Ascending aorta (tissue), 2 donors: ENCODE data around the gene PATJ. TPM values are rescaled to one million over a fixed set of nuclear protein-coding genes. Genes with fewer than 3 reads are reported as not detected.
A peak's percentile ranks its signal among the peaks of the same experiment; 100 is the strongest.
"Not testable (repeated sequence)": the region's sequence is repeated elsewhere in the genome, so short reads cannot be mapped to it uniquely, and the experiment has no call there.

ENCODE experiments used
- DNase-seq, 2 donors: peaks; one replicate each; pipeline ENCODE4 v3.0.0-alpha.2; 2019; ENCODE audit warnings: low spot score in 2 of 2
- H3K27ac ChIP-seq, 2 donors: fragments of 200-600 bp; sonication (generic); one replicate each; pipeline ENCODE4 v1.5.1; 2016 to 2017; ENCODE audit warnings: mild to moderate bottlenecking in 1 of 2
- H3K27me3 ChIP-seq: fragments of 200-600 bp; sonication (generic); one replicate; pipeline ENCODE4 v1.5.1; 2017
- H3K36me3 ChIP-seq, 2 donors: fragments of 200-600 bp; sonication (generic); one replicate each; pipeline ENCODE4 v1.5.1; 2016
- H3K4me1 ChIP-seq, 2 donors: fragments of 200-600 bp; sonication (generic); one replicate each; pipeline ENCODE4 v1.5.1; 2016 to 2017; ENCODE audit warnings: mild to moderate bottlenecking in 1 of 2
- H3K4me3 ChIP-seq, 2 donors: fragments of 200-600 bp; sonication (generic); one replicate each; pipeline ENCODE4 v1.5.1; 2016 to 2017; ENCODE audit warnings: mild to moderate bottlenecking in 1 of 2
- H3K9me3 ChIP-seq, 2 donors: fragments of 200-600 bp; sonication (generic); one replicate each; pipeline ENCODE4 v1.5.1; 2016
- CTCF ChIP-seq, 3 experiments: fragments of 200-600 bp in 2 of 3; fragments of 450-650 bp in 1 of 3; sonication (generic) in 2 of 3; IDR thresholded peaks; one replicate each; pipeline ENCODE4 v1.5.1; 2016 to 2019; ENCODE audit warnings: antibody characterized with exemption in 3 of 3, mild to moderate bottlenecking in 1 of 3, moderate library complexity in 1 of 3
- intact Hi-C: fragments of 100-400 bp; cut with DNase I; formaldehyde crosslinking; loops from one replicate; pipeline ENCODE4 v1.15.1; 2023
- total RNA-seq: library from RNA; depleted of rRNA; stranded (reverse); fragments of >200 nt; gene quantifications from one replicate; pipeline ENCODE4 v1.1.0, GENCODE V29; 2016

The PATJ gene
- total RNA-seq, 1 donor from 2014 or later = 26.7 TPM

GRCh38 chr1:61842863-61843514 is 100.7 kb downstream of the PATJ start:
- DNase-seq = no peak
- no peak overlapping the region for H3K4me3 ChIP-seq
- no peaks in the 10 kb centered on the region for H3K27me3 ChIP-seq
- peaks cover 8 to 46% of the 10 kb centered on the region in 2 donors for H3K4me1 ChIP-seq
- peak overlapping the region; percentile 56 to 77 for H3K27ac ChIP-seq
- intact Hi-C loops = loop anchor here (10.0 kb wide), 1 partner anchor 238 kb away; no protein-coding TSS in a partner anchor
- H3K9me3 ChIP-seq = no peaks in the 10 kb centered on the region
- H3K36me3 ChIP-seq = no peaks in the 10 kb centered on the region
- peak in 1 of 3 experiments; percentile 20 for TF ChIP-seq CTCF (IDR thresholded peaks at IDR 0.05)

- TF ChIP-seq CTCF (IDR thresholded peaks at IDR 0.05) = no peak
- Histone ChIP-seq H3K4me3 (no peak overlapping the region), H3K36me3 (no peaks in the 10 kb centered on the region), H3K27ac (peak overlapping the region in 1 of 2 donors; percentile 54), H3K9me3 (no peaks in the 10 kb centered on the region), H3K27me3 (no peaks in the 10 kb centered on the region), H3K4me1 (peaks cover 7 to 47% of the 10 kb centered on the region in 2 donors)
- DNase-seq = no peak
- intact Hi-C loops = loop anchor here (10.0 kb wide), 1 partner anchor 239 kb away; no protein-coding TSS in a partner anchor
Measured at GRCh38 chr1:61844006-61844405, 101.7 kb downstream of the PATJ start.

GRCh38 chr1:61844664-61845063 is 102.4 kb downstream of the PATJ start:
- not testable (repeated sequence) for H3K27ac ChIP-seq, DNase-seq, H3K4me3 ChIP-seq, H3K27me3 ChIP-seq, H3K9me3 ChIP-seq, H3K36me3 ChIP-seq
- peaks cover 3 to 42% of the 10 kb centered on the region in 2 donors for H3K4me1 ChIP-seq
- intact Hi-C loops = loop anchor here (10.0 kb wide), 1 partner anchor 240 kb away; no protein-coding TSS in a partner anchor

- no peak for DNase-seq
- Histone ChIP-seq H3K4me3 (no peak overlapping the region), H3K9me3 (no peaks in the 10 kb centered on the region), H3K27me3 (no peaks in the 10 kb centered on the region), H3K36me3 (peaks cover 0 to 5% of the 10 kb centered on the region in 2 donors), H3K27ac (peak overlapping the region; percentile 38 to 77), H3K4me1 (peaks cover 0 to 31% of the 10 kb centered on the region in 2 donors)
- intact Hi-C loops = loop anchor here (2.0 to 10.0 kb wide), 10 partner anchors 109 to 1879 kb away; partner anchors contain the start of gene PATJ
- no peak for TF ChIP-seq CTCF (IDR thresholded peaks at IDR 0.05)
Measured at GRCh38 chr1:61851235-61851634, 109.0 kb downstream of the PATJ start.

- Histone ChIP-seq H3K4me1 (peaks cover 0 to 26% of the 10 kb centered on the region in 2 donors), H3K9me3 (no peaks in the 10 kb centered on the region), H3K4me3 (no peak overlapping the region), H3K27me3 (no peaks in the 10 kb centered on the region), H3K27ac (peak overlapping the region; percentile 38 to 77), H3K36me3 (peaks cover 0 to 11% of the 10 kb centered on the region in 2 donors)
- no peak for DNase-seq
- intact Hi-C loops = loop anchor here (2.0 to 10.0 kb wide), 11 partner anchors 110 to 1880 kb away; partner anchors contain the start of gene PATJ
- TF ChIP-seq CTCF (IDR thresholded peaks at IDR 0.05) = peak; percentile 68 to 78 (median 72)
Measured at GRCh38 chr1:61851849-61852669, 109.8 kb downstream of the PATJ start.

GRCh38 chr1:61852670-61853015 is 110.4 kb downstream of the PATJ start:
- DNase-seq = no peak
- H3K27me3 ChIP-seq = no peaks in the 10 kb centered on the region
- peaks cover 0 to 20% of the 10 kb centered on the region in 2 donors for H3K4me1 ChIP-seq
- no peak for TF ChIP-seq CTCF (IDR thresholded peaks at IDR 0.05)
- intact Hi-C loops = loop anchor here (2.0 to 10.0 kb wide), 10 partner anchors 110 to 1880 kb away; partner anchors contain the start of gene PATJ
- peaks cover 0 to 13% of the 10 kb centered on the region in 2 donors for H3K36me3 ChIP-seq
- H3K4me3 ChIP-seq = no peak overlapping the region
- H3K27ac ChIP-seq = no peak overlapping the region
- H3K9me3 ChIP-seq = no peaks in the 10 kb centered on the region
